ENCODE results near the gene UNCX. TPM values are rescaled to one million over a fixed set of nuclear protein-coding genes. Genes with fewer than 3 reads are reported as not detected.

The UNCX gene
- total and polyA plus RNA-seq, 2 of the 4 experiments (the other 2 are of a cell fraction), result not detected

DNA sequence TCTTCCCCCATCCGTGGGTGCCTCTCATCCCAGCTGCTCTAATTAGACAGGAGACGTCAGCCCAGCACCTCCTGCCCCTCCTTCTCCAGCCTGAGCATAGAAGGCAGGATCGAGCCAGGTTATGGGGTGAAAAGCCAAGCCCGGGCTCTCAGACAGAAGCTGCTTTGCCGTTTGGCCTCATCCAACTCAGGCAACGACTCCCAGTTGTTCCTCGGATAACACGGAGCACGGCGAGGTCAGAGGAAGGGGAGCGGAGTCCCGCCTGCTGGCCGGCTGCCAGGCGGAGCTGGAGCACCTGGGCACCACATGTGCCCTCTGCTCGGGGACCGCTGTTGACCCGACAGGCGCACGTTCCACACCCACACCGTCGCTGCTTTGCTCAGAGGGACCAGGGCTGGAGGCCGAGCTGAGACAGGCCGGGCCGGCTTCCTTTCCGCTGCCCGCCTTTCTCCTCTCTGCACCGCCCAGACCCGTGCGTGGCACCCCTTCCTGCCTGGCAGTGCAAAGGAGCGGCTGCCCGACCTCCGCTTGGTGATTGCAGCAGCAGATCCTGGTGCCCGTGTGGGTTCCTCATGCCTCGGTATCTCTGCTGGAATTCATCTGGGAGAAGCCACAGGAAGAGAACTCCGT lies 21.6 kb upstream of the UNCX start:
- no peaks in the 10 kb centered on the region for H3K79me1 ChIP-seq (ENCODE audit: low read depth in 1 of 2, low read length in 2 of 2)
- H2BK120ac ChIP-seq (ENCODE audit: low read depth, low read length), result no peak overlapping the region
- no peaks in the 10 kb centered on the region for H3K9me1 ChIP-seq (ENCODE audit: insufficient read depth, low read length)
- DNase-seq (no peak), ATAC-seq (ENCODE audit: low read depth) (peak; percentile 14; the same call in 1 of the 2 replicates)
- H2BK15ac ChIP-seq (ENCODE audit: low read depth, low read length), result no peak overlapping the region
- intact Hi-C loops (cut with micrococcal nuclease) (no loop called here), dilution Hi-C loops (cut with HindIII; ENCODE audit: low sequenced_read_pairs, unreplicated experiment) (no loop called here), in situ Hi-C loops (cut with MboI; ENCODE audit: low sequenced_read_pairs) (no loop called here)
- no peaks in the 10 kb centered on the region for H3K9me3 ChIP-seq (ENCODE audit: control insufficient read depth, insufficient read depth, low read length)
- no peak overlapping the region for H4K91ac ChIP-seq (ENCODE audit: insufficient read depth, low read depth, low read length)
- no peaks in the 10 kb centered on the region; the same call in 1 of the 2 replicates for H3K4me1 ChIP-seq (ENCODE audit: control insufficient read depth, insufficient read depth, low read length)
- no peak overlapping the region for H2BK20ac ChIP-seq (ENCODE audit: low read depth, low read length)
- no peak overlapping the region for H3K14ac ChIP-seq (replicated peaks; ENCODE audit: low read depth, low read length)
- no peak overlapping the region for H4K8ac ChIP-seq (ENCODE audit: low read depth in 2 of 2, low read length in 2 of 2)
- H2AFZ ChIP-seq (replicated peaks; ENCODE audit: low read length, poor library complexity), result no peak overlapping the region
- no peak overlapping the region for H3K4ac ChIP-seq (ENCODE audit: low read depth, low read length)
- BruUV-seq (replicated peaks), result no TSS peak
- H4K20me1 ChIP-seq (ENCODE audit: insufficient read depth, low read length), result no peaks in the 10 kb centered on the region
- no peak overlapping the region for H2AK5ac ChIP-seq (ENCODE audit: low read depth, low read length)
- ChIA-PET POLR2A (ENCODE audit: unreplicated experiment) (no interaction called here), CTCF (no interaction called here)
- WGBS, 2 experiments (ENCODE audit: extremely low coverage in 2 of 2, insufficient read length in 1 of 2), result 26% methylated on average over 20 of the region's 35 CpGs; no CpG with 5 or more reads in 1 of the 2 experiments
- no peak overlapping the region for H3K27ac ChIP-seq (ENCODE audit: insufficient read depth, low read length)
- H3K36me3 ChIP-seq (ENCODE audit: control insufficient read depth, insufficient read depth, low read length), result no peaks in the 10 kb centered on the region
- TF ChIP-seq ELK1 (IDR thresholded peaks at IDR 0.05; ENCODE audit: borderline replicate concordance, low read depth, low read length) (no peak), CEBPB (IDR thresholded peaks at IDR 0.05; ENCODE audit: low read depth, low read length) (no peak), RFX5 (IDR thresholded peaks at IDR 0.05; ENCODE audit: low read depth, low read length) (no peak), NFE2L2 (IDR thresholded peaks at IDR 0.05; ENCODE audit: low read depth, low read length) (no peak), RCOR1 (IDR thresholded peaks at IDR 0.05; ENCODE audit: insufficient replicate concordance, low read length) (no peak), MAZ (IDR thresholded peaks at IDR 0.05; ENCODE audit: borderline replicate concordance, low read depth, low read length) (no peak), POLR2A (IDR thresholded peaks at IDR 0.05; ENCODE audit: low read depth, low read length) (no peak), USF2 (IDR thresholded peaks at IDR 0.05; ENCODE audit: low read depth, low read length) (no peak), RAD21 (IDR thresholded peaks at IDR 0.05; ENCODE audit: low read length) (no peak), MXI1 (IDR thresholded peaks at IDR 0.05; ENCODE audit: borderline replicate concordance, low read depth, low read length) (no peak), MAFK (IDR thresholded peaks at IDR 0.05; ENCODE audit: low read depth, low read length) (no peak), BHLHE40 (IDR thresholded peaks at IDR 0.05; ENCODE audit: low read depth, low read length) (no peak), SMC3 (IDR thresholded peaks at IDR 0.05; ENCODE audit: low read depth, low read length) (no peak)
- TF ChIP-seq, protein P1, sequence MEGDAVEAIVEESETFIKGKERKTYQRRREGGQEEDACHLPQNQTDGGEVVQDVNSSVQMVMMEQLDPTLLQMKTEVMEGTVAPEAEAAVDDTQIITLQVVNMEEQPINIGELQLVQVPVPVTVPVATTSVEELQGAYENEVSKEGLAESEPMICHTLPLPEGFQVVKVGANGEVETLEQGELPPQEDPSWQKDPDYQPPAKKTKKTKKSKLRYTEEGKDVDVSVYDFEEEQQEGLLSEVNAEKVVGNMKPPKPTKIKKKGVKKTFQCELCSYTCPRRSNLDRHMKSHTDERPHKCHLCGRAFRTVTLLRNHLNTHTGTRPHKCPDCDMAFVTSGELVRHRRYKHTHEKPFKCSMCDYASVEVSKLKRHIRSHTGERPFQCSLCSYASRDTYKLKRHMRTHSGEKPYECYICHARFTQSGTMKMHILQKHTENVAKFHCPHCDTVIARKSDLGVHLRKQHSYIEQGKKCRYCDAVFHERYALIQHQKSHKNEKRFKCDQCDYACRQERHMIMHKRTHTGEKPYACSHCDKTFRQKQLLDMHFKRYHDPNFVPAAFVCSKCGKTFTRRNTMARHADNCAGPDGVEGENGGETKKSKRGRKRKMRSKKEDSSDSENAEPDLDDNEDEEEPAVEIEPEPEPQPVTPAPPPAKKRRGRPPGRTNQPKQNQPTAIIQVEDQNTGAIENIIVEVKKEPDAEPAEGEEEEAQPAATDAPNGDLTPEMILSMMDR (conservative IDR thresholded peaks at IDR 0.05; ENCODE audit: low read depth, low read length), result no peak
- H3K4me2 ChIP-seq (ENCODE audit: low read depth, low read length), result no peak overlapping the region
- no peak overlapping the region for H3K23ac ChIP-seq (ENCODE audit: low read depth, low read length)
- no peak overlapping the region for H3K4me3 ChIP-seq (ENCODE audit: insufficient read depth, low read depth, low read length)
- no peak overlapping the region for H3K56ac ChIP-seq (ENCODE audit: extremely low read depth, insufficient read depth, low read length)
- H3K9ac ChIP-seq (ENCODE audit: low read depth, low read length), result no peak overlapping the region
- no peak overlapping the region for H4K5ac ChIP-seq (ENCODE audit: low read depth, low read length)
- H2AK9ac ChIP-seq (replicated peaks; ENCODE audit: low read depth, low read length, poor library complexity), result no peak overlapping the region
- no peak overlapping the region for H3K18ac ChIP-seq (ENCODE audit: low read depth, low read length)
- H2BK5ac ChIP-seq (ENCODE audit: low read depth, low read length, poor library complexity, severe bottlenecking), result no peak overlapping the region
- peaks cover 61% of the 10 kb centered on the region for H3K27me3 ChIP-seq (ENCODE audit: control insufficient read depth, insufficient read depth, low read length)

Data from IMR-90 (cell line).